Adrenal gland (tissue), 5 donors: ENCODE data around the gene GNB3.

Source experiments
- CTCF ChIP-seq, 6 experiments: fragments of 450-650 bp in 4 of 6; fragments of 200-600 bp in 2 of 6; sonication (generic) in 1 of 6; IDR thresholded peaks; 1 replicate in 5 of 6; 2 replicates in 1 of 6; pipeline versions ENCODE4 v1.5.1 to v1.8.0; 2016 to 2021; ENCODE audit warnings: antibody characterized with exemption in 6 of 6, mild to moderate bottlenecking in 2 of 6, moderate library complexity in 1 of 6
- POLR2A ChIP-seq, 2 donors: fragments of 450-650 bp; IDR thresholded peaks; one replicate each; pipeline ENCODE4 v1.6.1; 2017; ENCODE audit warnings: antibody characterized with exemption in 2 of 2, mild to moderate bottlenecking in 2 of 2, moderate library complexity in 1 of 2
- donor health status: DM: no; HTN: no; CAD: no.

GRCh38 chr12:6837370-6838060 is 3.2 kb upstream of the GNB3 start:
- TF ChIP-seq POLR2A (IDR thresholded peaks at IDR 0.05) (no peak), CTCF (IDR thresholded peaks at IDR 0.05) (no peak)
